GM18517 (cell line): ENCODE data around the gene ABHD16A.

Source experiments
- ATAC-seq: cut with Tn5 transposase; IDR thresholded peaks from one replicate; pipeline ENCODE4 v1.9.1; 2021; ENCODE audit warnings: mild to moderate bottlenecking, moderate library complexity; ENCODE audit not compliant: unreplicated experiment

Gene ABHD16A

DNA sequence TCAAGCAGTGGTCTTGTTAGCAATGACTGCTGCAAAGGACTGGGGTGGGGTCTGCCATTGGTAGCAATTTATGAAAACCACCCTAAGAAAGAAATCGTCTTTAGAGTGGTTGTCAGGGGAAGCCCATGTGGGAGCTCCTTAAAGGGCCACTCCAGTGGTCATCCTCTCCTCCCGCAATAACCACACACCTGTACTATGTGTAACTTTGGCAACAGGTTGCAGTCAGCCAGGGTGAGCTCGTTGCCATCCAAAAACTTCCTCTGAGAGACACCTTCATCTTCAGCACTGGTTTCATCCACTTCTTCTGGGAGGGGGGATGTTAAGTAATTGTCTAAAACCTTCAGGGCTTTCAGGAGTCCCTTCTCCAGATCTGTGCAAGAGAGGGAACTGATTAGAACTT is 28.9 kb upstream of the ABHD16A start:
- no peak for ATAC-seq

DNA sequence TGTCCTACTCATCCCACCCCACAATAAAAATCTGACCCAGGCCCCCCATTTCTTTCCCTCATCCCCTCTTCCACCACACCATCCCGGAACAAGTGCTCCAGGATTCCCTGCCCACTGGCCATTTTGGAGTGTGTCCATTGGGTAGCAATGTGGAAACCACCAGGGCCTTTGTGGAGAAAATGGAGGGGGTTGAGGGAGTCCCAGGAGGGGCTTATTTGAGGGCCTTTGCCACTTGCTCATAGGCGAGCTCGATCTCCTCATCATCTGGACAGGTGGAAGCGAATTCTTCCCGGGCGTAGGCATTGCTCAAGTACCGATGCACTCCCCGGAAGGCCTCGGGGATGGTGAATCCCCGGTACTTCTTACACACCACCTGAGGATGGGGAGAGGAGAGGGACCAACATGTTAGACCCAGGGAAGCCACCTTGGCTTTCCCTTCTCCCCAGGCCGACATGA is 27.5 kb upstream of the ABHD16A start:
- no peak for ATAC-seq

DNA sequence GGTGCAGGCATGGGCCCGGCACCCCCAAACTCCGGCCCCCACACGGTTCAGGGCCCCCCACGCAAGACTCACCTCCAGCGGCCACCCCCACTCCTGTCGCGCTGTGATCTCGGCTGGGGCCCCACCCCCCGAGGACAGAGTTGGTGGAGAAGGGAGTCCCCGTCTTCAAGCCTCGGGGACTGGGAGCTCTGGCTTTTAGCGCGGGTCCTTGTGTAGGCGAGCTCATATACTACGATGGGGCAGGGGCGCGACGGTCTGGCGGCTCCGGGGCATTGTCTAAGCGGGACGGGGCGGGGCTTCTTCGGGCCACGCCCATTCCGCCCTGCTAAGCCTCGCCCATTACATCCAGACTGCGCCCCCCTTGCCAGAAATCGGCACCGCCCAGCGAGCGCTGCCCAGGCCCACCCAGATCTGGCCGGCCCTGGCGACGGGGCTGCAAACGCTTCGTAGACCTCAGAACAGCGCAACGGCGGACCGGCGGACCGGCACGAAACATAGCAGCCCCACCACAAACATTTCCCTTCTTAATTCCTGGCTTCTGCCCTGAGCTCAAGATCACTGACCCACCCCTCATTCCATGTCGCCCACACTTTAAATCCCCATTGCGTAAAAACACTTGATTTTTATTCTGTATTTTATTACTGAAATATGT is 27.0 kb upstream of the ABHD16A start:
- no peak for ATAC-seq

DNA sequence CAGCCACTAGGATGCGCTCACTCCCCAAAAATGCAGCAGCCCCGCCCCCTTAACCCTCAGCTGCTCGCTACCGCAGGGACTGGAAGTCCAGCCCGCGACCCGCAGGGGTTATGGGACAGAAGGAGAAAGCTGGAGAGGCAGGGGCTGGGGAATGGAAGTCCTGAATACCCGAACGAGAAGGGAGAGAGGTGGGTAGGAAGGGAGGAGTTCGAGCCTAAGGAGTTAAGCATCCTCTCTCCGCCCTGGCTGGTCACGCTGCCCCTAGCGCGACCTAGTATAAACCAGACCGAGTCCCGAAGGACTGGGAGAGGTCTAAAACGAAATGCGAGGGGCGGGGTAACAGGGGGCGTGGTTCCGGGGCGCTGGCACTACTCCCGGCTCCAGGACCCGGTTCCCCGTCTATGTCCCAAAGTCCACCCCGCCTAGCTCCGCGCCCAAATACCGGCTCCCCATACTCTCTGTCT is 26.4 kb upstream of the ABHD16A start:
- no peak for ATAC-seq

DNA sequence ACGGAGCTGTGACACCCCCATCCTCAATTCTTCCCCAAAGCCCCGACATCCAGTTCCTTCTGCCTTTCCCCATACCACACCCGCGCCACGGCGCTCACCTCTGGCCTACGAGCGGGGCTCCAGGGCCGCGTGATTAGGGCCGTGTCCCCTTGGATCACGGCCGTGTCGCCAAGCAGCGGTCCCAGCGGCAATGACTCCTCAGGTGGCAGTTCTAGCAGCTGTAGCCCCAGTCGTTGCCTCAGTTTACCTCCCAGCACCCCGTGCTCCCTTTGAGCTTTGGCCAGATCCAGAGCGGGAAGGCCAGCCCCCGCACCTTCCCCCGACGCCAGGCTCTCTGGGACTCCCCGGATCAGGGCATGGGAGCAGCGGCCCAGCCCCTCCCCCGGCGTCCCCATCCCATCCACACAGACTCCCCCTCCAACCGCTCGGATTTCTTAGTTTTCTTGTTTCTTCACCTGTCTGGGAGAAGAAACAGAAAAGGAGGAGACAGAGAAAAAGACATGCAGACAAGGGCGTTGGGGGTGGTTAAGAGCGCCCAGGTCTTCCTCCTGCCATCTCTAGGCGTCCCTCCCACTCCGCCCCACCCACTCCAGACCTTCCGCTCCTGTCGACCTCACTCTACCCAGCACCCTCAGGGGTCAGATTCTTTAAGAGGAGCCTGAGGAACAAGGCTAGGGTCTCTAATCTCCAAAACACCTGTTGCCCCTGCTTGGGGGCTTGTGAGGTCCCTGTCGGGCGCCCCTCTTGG is 25.8 kb upstream of the ABHD16A start, which contains the start of gene DDAH2:
Gene DDAH2, minus strand, starts transcription at position 533 of the 748 bp plus-strand sequence. Its CDS starts 138 bp downstream, at position 395.
- no peak for ATAC-seq

DNA sequence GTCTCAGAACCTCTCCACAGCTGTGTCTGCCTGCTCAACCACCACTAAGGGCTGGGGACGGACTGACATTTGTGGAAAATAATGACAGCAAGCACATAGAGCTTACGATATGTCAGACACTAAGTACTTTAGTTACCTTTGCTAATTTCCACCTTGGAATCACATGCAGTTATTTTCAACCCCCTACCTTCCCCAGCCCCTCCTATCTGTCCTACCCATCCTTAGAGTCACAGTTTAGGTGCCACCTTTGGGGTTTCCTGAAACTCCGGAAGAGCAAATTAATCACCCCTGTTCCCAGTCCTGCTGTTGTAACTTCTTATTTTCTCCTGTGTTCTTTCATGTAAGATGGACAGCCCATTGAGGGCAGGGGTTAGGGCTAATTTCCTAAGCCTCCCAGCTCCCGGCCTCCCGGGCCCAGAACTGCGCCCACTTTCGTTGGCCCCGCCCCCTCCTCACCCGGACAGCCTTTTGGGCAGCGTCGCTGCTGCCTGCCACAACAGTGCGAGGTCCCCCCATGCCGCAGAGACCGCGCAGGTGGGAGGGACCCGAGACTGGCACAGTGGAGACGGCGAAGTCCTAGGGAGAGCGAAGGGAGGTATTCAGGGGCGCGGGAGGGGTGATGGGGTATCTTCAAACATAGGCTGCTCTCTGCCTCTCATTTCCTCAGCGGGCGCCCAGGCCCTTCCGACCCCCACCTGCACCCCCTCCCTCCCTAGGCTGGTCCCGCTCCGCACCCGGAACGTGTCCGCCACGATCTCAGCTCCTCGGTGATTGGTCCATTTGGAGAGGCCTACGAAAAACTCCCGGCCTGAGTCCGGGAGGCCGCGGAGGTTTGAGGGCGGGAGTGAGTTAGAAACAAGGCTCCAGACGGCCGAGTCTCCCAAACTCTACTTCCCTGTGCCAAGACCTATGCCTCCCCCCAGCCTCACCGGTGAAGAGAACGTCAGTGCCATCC is 24.9 kb upstream of the ABHD16A start:
- ATAC-seq = no peak

DNA sequence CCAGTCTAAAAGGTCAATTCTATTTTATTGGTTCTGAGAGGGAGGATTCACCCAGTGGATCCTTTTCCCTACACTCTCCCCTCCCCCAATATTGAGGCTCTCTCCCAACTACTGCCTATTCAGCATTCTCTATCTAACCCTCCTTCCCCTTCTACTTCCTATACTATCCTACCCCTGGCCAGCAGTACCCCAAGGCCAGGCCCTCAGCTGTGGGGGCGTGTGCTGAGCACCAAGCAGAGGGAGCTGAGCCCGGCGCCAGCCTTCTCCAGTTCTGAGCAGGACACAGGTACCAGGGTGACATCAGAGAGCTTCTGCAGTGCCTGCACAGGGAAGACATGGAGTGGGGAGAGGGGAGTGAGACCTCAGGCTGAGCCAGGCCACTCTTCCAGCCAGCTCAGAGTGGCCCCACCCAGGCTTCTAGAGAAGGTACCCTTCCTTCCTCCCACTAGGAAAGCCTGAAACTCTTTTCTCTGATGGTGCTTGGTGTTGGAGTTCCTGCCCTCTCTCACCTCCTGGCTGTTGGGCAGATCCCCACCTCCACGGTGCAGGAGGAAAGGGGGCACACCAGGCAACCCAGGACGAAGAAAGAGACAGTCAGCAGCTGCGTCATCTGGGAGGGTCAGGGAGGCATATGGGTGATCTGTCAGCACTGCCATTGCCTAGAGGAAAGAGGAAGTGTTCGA is 24.1 kb upstream of the ABHD16A start:
- ATAC-seq = peak; percentile 47

DNA sequence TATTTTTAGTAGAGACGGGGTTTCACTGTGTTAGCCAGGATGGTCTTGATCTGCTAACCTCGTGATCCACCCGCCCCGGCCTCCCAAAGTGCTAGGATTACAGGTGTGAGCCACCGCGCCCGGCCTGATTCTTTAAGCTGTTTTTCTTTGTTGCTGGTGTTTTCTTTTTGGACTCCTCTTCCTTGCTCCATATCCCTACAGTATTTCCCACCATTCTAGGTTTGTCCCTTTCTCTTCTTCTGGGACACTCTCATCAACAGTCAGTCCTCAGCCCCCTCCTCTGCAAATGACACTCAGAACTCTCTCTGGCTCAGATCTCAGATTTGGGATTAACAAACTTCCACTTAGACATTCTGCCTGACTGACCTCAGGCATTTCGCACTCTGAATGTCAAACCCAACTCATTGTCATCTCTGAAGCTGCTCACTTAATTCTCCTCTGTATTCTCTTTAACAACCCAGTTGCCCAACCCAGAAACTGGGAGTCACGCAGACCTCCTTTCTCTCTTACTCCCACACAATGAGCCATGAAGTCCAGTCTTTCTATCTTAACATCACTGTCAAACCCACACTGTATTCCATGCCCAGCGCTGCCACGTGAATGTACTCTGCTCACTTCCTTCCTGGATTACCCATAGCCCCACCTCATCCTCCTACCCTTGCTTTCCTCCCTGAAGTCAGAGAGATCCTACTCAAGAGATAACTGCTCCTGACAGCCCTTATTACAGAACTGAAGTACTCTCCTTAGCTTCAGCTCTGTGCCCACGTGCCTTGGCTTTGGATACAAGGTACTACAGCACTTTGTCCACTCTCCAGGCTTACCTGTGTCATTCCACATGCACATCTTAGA is 22.6 kb upstream of the ABHD16A start:
- no peak for ATAC-seq

DNA sequence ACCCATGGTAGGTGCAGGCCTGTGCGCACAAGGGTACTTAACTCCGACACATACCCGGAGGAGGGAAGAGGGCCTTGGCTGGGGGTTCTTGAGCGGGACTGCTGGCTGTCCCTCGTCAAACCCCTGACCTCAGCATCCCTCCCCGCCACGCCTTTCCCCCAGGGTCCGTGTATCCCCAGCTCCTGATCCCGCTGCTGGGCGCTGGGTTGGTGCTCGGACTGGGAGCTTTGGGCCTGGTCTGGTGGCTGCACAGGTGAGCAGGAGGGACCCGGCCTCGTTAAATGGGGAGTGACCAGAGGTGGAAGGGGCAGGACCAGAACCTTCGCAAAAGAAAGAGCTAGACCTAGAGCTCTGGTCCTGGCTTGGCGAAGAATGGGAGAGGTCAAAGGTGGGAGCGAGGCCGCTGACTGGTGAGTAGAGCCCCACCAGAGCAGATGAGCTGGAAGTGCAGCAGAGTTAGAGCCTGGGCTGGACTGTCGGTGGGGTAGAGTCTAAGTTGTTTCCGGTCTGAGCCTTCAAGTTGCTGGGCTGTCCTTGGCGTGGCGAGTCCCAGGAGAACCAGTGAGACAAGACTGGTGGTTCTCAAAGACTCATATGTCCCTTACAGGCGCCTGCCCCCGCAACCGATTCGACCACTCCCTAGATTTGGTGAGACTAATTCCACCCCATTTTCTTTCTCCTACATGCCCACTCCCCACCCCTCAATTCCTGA is 21.0 kb upstream of the ABHD16A start:
- no peak for ATAC-seq

DNA sequence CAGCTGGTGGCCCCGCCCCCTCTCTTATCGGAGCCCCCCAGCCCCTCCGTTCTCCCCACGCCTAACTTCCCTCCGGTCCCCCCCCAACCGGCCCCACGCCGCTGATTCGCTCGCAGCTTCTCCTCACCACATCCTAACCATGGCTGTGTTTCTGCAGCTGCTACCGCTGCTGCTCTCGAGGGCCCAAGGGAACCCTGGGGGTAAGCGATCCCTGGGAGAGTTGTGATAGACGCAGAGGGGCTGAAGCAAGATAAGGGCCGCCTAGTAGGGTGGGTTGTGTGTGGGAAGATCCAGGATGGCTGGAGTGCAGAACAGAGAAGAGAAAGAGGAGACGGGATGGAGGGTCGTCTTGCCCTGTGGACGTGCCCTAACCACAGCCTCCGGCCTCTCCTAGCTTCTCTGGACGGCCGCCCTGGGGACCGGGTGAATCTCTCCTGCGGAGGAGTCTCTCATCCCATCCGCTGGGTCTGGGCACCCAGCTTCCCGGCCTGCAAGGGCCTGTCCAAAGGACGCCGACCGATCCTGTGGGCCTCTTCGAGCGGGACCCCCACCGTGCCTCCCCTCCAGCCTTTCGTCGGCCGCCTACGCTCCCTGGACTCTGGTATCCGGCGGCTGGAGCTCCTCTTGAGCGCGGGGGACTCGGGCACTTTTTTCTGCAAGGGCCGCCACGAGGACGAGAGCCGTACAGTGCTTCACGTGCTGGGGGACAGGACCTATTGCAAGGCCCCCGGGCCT is 20.3 kb upstream of the ABHD16A start, which contains the start of gene MPIG6B:
Gene MPIG6B, plus strand, starts transcription at position 129 of the 735 bp plus-strand sequence. Its CDS starts 11 bp downstream, at position 140.
- no peak for ATAC-seq

DNA sequence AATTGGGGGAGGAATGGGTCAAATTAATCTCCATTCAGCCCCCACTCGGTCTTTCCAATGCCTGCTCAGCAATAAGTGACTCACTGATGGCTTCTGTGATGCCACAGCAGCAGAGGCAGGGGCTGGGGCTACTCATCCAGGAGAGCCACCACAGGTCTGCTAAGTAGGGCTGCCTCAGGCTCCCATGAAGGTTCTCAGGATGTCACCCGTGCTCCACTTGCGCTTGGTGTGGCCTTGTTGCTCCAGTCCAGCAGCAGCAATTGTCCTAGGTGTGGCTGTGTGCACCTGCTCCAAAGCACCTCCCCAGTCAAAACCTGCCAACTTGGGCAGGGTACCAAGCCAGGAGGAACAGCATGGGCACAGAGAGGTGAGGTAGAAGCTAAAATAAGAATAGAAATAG is 19.0 kb upstream of the ABHD16A start:
- ATAC-seq = no peak

DNA sequence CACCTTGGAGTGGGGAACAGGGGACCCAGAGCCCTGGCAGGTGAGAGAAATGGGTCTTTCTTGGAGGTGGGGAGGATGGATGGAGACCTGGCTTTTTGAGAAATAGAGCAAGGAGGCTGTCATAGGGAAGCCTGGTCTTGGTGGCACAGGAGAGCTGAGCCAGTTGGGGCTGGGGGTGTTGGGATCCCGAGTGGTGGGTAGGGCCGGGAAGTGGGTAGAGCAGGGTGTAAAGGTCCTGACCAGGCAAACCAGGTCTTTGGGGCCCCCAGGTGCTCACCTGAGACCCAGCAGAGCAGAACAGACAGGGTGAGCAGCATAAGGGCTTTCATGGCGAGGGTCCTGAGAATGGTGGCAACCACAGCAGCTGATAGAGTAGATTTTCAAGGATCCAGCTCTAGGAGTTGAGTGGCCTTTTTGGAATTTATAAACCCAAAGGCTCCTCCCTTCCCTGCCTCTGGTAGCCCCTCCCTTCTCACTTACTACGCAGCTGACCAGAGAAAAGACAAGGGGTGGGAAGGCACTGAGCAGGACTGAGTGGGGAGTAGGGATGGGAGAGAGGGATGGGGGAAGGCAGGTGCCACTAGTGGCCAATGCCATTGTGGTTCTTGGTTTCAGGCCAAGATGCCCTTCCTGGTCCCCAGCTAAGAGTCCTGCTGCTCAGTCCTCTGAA is 18.4 kb upstream of the ABHD16A start, which contains the start of gene LY6G6C:
Gene LY6G6C, minus strand, starts transcription at position 396 of the 670 bp plus-strand sequence. Its CDS starts 67 bp downstream, at position 329.
- ATAC-seq = no peak

DNA sequence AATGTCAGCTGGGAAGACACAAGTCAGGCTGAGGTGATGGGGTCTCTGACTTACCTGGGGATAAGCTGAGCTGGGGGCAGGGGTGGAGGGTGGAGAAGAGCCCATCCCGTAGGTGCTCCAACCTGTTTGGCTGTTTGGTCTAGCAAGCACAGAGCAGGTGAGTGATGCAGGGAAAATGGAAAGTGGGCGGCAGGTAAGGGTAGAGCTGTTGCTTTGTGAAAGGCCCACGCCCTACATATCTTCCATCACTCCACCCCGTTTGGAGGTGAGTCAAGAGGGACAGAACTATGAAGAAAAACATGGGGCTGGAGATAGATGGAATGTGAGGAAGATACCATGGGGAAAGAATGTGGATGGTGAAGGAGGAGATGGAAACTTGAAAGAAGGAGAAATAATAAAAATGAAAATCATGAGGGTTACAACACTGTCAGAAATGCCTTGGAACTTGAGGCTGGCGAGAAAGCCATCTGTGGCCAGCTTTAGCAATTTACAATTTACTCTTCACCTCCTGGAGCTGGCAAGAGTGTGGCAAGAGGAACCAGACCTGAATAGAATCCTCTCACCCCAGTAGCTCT is 17.2 kb upstream of the ABHD16A start:
- ATAC-seq = no peak

DNA sequence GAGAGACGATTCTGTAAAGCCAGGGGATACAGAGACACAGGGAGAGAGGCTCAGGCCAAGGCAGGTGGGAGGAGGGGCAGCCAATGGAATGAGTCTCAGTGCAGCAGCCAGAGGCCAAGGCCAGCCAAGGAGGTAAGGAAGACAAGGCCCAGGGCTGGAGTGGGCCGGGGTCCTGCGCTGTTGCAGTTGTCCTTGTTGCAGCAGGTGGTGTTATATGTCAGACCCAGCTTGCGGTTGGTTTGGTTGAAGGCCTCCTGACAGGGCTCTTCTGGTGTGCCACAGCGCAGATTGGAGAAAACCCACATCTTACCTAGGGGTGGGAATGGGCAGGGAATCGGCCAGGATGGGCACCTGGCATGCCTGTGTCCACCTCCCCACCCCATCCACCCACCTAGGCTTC is 15.9 kb upstream of the ABHD16A start:
- ATAC-seq = no peak

DNA sequence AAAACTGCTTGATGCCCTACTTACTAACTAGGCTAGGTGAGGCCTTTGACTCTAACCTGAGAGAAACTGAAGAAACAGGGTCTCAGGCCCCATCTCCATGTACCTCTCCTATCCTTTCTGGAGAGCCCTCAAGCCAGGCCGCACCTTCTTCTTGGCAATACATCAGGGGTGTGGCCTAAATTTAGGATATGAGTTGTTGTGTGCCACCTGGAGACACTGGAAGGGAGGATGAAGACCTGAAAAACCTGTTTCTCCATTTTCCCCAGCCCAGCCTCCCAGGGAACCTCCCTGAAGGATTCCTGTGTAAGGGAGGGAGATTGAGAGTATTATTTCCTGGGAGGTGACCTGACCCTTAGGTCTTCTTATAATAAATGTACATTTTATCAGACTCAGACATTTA is 15.1 kb upstream of the ABHD16A start:
- no peak for ATAC-seq

DNA sequence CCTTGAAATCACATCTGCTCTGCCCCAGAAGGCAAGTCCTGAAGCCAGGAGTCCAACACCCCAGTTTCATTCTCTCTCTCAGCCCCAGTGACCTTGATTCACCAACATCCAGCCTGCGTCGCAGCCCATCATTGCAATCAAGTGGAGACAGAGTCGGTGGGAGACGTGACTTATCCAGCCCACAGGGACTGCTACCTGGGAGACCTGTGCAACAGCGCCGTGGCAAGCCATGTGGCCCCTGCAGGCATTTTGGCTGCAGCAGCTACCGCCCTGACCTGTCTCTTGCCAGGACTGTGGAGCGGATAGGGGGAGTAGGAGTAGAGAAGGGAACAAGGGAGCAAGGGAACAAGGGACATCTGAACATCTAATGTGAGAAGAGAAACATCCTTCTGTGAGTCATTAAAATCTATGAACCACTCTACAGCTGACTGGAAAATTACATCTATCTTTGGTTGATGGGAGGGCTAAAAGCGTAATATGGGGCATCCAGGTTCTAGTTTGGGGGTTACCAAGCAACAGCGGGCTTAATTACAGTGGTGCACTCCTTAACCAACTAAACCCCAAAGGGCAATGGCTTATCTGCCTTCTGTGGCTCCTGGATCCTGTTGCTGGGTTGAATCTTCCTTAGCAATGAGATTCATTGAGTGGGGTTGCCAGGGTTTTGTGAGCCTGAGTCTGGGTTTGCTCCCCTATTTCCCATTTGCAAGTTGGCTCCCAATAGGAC is 14.5 kb upstream of the ABHD16A start:
- ATAC-seq = no peak
